GM19372 (cell line): Measurements from ENCODE around the gene ZNF606.
"Not testable (repeated sequence)": the region's sequence is repeated elsewhere in the genome, so short reads cannot be mapped to it uniquely, and the experiment has no call there.

ENCODE experiments used
- ATAC-seq: cut with Tn5 transposase; IDR thresholded peaks from one replicate; pipeline ENCODE4 v1.9.1; 2021; ENCODE audit warnings: mild to moderate bottlenecking, low read depth, moderate library complexity; ENCODE audit not compliant: unreplicated experiment

Gene ZNF606

DNA sequence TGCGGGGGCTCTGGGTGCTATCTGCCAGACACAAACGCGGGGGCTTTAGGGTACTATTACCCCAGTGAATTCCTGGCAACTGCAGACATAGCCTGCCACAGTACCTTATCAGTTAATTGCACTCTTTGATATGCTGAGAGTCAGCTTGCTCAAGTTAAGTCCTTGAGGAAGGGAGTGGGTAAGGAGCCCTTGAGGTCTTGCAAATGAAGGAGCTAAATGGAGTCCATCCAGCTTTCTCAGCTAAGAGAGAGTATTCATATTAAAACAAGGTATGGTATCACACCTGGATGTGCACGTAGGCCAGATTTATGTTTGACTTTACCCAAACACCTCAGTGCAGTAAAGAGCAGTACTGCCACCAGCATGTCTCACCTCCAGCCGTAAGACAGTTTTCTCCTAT, 11.5 kb upstream of the ZNF606 start:
- no peak for ATAC-seq

DNA sequence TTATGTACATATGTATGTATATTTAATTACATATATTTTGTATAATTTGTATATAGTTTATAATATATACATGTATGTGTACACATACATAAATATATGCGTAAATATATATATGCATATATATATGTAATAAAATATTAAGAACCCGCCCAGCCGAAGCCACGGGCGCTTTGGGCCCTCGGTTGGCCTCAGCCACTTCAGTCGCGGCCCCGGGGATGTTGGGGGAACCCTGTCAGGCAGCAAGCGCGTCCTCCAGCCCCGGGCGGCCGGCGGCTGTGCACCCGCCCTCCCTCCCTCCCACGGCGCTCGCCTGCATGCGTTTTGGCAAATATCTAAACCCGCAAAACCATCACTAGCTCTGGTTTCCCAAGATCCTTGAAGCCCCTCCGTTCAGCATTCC, 7.9 kb upstream of the ZNF606 start:
- ATAC-seq, result no peak

DNA sequence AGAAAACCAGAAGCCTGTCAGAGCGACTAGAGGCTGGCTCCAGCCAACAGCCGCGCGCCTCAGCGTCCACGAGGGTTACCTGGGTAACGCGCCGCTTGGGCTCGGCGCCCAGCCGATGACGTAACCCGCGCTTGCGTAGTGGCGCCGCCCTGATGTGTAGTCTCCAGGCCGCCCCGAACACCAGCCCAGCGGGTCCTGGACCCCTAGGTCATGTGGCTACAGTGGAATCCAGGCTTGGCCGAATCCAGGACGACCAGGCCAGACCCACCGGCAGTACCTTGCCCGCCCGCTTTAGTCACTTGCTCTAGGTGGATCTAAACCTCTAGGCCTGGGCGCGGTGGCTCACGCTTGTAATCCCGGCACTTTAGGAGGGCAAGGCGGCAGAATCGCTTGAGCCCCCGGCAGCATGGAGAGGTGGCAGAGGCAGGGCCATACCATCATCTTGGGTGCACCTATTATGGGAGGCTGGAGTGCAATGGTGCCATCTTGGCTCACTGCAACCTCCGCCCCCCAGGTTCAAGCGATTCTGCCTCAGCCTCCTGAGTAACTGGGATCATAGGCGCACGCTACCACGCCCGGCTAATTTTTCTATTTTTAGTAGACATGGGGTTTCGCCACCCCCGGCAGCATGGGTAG, 7.2 kb upstream of the ZNF606 start:
- peak; percentile 54 for ATAC-seq

DNA sequence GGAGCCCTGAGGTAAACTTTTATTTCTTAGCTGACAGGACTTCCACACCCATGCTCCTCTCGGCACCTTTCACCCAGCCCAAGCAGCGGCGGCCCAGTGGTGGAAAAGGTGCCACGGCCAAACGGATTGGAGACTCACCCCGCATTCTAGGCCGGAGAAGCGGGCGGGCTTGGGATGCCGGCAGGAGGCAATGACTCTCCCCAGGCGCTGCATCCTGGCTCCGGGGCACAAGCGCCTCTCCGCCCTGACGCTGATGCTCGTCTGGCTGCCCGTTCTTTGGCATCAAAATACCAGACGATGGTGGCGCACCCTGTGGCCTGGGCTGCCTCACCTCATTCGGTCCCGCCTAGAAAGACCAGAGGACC, 6.7 kb upstream of the ZNF606 start:
- ATAC-seq, result no peak

DNA sequence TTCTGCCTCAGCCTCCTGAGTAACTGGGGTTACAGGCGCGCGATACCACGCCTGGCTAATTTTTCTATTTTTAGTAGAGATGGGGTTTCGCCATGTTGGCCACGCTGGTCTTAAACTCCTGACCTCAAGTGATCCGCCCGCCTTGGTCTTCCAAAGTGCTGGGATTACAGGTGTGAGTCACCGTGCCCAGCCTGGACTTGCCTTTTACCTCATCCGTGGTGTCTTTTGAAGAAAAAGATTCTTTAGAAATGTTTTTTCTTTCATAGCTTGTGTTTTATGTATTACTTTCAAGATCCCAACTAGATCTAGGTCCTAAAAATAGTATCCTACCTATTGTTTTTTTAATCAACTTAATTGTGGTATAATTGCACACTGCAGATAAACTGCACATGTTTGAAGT, 6.3 kb upstream of the ZNF606 start:
- not testable (repeated sequence) for ATAC-seq

DNA sequence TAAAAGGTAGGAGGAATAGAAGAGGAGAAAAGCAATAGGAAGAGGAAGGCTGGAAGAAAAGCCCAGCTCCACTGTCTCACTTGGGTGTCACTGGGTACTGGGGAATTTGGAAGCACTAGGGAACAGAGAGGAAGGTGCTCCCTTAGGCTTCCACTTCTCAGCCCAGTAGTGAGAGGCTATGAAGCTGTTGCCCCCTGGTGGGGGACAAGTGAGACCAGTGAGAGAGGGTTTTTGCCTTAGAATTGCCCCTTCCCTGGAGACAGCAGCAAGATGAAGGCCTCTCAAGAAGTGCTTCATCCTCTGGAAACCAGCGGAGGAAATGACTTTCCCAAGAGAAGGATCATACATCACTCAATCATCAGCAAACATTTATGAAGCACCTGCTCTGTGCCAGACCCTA, 4.7 kb upstream of the ZNF606 start:
- ATAC-seq, result no peak

DNA sequence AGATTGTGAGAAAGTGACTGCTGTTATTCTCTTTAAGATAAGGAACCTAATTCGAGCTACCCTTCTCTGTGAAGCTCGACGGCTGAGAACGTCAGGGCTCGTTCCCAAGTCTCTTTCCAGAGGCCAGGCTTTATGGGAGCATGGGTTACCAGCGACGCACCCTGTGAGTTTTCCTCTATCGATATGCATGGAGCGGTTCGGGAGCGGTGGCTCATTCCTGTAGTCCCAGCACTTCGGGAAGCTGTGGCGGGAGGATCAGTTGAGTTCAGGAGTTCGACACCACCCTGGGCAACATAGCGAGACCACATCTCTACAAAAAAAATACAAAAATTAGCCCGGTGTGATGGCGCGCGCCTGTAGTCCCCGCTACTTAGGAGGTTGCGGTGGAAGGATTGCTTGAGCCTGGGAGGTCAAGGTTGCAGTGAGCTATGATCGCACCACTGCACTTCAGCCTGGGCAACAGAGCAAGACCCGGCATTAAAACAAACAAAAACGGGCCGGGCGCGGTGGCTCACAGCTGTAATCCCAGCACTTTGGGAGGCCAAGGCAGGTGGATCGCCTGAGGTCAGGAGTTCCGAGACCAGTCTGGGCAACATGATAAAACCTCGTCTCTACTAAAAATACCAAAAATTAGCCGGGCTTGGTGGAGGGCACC, 681 bp upstream of the ZNF606 start:
- ATAC-seq, result no peak

DNA sequence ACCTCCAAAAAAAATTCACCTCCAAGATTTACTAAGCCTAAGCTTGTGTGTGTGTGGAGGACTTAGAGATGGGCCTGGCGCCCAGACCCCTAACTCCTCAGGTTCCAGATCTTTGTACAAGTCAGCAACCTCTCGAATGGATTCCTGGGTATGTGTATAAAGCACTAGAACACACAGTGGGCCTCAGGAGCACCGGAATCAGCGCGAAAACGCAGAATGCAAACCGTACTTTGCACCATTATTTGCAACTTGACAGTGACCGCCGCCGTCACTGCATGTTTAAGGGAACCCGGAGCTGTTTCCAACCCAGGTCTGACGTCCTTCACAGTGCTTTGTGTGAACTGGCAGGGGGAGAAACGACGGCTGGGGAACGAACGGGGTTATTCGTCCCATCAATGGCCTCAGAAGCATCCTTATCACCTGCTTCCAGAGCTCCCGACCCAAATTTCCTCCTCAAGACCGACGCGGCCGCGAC, 688 bp downstream of the ZNF606 start:
- ATAC-seq, result no peak

DNA sequence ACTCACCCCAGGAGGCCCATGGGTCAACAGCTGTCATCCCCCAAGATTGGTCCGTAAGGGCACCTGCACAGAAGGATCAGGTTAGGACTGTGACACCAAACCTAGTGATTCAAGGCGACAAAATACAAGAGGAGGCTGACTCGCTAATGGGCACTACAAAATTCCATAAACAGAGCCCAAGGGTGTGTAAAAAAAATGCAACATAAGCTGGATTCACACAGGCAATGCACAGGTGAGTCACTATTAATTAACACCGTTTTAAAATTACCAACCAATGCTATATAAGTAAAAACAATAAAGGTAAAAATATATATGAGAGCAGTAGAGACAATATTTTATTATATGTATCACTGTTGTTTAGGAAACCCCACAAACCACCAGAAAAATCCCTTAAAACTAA, 1.9 kb downstream of the ZNF606 start:
- no peak for ATAC-seq

DNA sequence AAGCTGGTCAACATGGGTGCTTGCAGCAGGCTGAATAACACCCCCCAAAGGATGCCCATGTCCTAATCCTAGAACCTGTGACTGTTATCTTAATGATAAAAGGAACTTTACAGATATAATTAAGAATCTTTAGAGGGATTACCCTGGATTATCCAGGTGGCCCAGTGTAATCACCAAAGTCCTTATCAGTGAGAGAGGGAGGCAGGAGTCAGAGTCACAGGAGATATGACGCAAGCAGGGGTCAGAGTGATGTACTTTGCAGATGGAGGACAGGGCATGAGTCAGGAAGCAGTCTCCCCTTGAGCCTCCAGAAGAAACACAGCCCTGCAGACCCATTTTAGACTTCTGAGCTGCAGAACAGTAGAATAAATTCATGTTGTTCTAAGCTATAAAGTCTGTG, 9.8 kb downstream of the ZNF606 start:
- ATAC-seq, result no peak

DNA sequence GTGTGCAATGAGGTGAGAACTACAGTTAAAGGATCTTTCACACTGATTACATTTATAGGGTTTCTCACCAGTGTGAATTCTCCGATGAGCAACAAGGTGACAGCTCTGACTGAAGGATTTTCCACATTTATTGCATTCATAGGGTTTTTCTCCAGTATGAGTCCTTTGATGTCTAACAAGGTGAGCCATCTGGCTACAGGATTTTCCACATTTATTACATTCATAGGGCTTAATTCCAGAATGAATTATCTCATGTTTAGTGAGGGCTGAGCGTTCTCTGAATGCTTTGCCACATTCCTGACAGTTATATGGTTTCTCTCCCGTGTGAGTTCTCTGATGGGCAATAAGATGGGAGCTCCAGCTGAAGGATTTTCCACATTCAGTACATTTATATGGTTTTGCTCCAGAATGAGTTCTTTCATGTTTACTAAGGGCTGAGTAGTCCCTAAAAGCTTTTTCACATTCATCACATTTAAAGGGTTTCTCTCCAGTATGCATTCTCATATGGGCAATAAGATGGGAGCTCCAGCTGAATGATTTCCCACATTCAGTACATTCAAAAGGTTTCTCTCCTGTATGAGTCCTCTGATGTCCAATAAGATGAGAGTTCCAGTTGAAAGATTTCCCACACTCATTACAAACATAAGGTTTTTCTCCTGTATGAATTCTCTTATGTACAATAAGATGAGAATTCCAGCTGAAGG, 23.9 kb downstream of the ZNF606 start:
- ATAC-seq, result no peak

DNA sequence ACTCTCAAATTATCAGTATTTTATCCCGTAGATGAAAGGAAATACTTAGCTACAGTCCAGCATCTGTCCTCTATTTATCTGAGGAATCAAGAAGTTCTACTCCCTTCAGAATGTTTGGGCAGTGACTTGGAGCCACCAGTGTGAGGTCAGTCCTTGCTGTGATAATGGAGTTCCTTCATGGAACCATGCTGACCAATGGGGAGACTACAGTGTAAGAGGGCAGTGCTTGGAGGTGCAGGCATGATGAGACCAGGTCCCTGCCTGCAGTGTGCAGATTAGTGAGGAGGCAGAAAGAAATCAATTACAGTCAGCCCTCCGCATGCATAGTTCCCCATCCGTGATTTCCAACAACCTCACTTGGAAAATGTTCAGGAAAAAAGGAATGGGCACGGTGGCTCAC, 28.2 kb downstream of the ZNF606 start, which contains the start of gene C19orf18:
Gene C19orf18, minus strand, starts transcription at position 101 of the 400 bp plus-strand sequence. CDS start 102 bp downstream, outside the sequence.
- ATAC-seq, result no peak

DNA sequence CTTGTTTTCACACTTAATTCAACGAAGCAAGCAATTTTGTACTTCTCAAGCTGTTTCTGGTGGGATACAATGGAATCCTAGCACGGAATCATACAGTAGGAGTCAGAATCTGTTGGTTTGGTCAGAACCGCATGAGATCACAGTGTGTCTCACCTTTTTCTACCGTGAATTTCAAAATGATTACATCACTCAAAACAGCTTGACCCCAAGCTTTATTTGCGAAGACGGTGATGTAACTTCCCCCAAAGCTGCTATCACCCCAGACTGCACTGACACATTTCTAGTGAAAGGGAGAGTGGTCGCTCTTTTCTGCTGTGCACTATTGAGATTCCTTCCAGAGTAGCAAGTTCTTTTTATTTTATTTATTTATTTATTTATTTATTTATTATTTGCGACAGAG, 37.9 kb downstream of the ZNF606 start:
- ATAC-seq, result no peak

DNA sequence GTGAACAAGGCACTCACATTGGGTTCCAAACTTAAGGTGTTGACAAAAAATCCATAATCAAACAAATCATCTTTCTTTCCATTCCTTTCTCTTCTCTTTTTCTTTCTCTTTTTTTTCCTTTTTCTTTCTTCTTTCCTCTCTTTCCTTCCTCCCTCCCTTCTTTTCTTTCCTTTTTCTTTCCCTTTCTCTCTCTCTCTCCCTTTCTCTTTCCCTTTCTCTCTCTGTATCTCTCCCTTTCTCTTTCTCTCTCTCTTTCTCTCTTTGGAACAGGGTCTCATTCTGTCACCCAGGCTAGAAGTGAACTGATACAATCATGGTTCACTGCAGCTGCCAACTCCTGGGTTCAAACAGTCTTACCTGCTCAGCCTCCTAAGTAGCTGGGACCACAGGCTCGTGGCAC, 40.8 kb downstream of the ZNF606 start:
- ATAC-seq, result no peak

DNA sequence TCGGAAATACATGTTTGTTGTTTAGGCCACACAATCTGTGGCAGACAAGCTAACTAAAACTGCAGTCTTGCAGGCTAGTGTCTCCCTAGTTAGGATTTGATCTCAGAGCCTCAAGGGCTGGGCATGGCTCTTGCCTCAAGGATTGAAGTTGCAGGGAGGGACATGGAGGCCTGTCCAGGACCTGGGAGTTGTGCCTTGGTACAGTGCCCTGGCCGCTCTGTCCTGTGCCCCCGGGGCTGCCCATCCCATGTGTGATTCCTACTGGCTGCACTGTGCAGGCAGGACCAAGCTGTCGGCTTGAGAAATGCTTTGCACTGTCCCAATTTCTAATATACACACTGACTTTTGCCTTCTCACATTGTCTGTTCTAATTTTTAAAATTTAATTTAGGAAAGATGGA, 47.6 kb downstream of the ZNF606 start:
- no peak for ATAC-seq

DNA sequence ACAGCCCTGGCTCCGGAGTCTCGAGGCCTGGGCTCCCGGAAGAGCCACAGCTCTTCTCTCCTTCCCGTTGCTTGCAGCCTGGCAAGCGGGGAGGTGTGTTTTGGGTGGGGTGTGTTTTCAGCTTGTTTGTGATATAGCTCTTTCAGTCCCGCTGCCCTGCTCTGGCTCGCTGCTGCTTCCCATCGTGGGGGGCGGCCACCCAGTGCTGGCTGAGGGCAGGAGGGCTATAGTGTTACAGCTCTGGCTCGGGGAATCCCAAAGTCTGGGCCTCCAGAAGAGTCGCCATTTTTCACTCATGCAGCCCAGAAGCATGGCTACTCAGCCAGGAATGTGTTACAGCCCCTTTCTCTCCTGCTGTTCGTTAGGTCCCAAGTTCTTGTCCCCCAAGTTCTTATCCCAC, 52.9 kb downstream of the ZNF606 start:
- ATAC-seq, result no peak

DNA sequence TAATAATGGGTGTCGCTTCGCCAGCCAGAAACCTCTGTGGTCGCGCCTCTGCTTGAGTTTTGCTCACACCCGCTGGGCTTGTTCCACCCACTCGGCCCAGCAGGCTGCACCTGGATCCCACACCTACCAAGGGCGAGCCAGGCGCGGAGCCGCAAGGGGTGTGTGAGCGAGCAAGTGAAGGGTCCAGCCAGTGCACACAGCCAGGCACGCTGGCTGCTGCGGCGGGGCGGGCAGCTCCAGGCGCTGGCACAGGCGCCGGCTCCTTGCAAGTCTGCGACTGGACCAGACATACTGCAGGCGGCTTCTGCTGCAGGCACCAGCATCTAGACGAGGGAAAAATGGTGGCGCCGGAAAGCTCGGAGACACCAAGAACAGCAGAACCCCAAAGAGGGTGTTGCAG, 53.3 kb downstream of the ZNF606 start:
- no peak for ATAC-seq

DNA sequence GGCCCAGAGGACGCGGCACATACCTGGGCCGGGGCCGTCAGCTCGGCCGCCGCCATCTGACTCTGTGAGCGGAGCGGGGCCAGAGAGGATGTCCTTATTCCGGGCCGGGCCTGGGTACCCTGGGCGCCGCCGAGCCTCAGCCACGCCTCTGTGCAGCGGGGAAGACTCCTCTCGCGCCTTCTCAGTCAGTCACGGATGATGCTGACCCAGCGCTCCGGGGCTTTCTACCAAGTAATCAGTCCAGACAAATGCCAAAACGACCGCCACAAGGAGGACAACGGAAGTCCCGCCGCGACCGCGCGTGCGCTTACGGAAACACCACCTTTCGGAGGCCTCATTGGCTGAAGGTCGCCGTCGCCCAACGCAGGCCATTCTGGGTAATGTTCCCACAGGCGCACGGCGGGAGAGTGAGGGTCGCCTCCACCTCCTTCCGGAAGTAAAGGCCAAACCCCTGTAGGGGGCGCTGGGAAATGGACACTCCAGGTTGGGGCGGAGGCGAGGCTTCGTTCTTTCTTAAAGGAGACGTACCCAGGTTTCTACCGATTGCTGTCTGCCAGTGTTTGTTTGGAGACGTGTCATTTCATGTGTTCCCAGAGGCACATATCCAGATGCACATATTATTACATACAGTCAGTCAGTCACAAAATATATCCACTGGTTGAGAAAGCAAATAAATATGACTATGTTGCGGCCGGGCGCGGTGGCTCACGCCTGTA, 55.0 kb downstream of the ZNF606 start, which contains the start of gene ZNF256:
Gene ZNF256, minus strand, starts transcription at position 288 of the 716 bp plus-strand sequence. Its CDS starts 232 bp downstream, at position 56.
- peak; percentile 92 for ATAC-seq

DNA sequence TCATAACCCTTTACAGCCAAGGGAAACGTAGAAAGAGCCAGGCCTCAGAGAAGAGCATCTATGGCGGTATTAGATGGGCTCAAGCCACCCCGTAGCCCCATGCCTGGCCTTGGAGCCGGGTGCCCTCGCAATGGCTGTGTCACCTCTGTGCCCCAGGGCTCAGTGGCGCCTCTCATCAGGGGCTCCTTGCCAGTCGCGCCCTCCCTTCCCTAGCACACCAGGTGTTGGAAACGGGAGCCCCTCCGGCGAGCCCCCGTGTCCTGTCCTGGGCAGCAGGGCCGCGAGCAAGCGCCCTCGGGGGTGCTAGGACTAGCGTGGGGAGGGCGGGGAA, 55.6 kb downstream of the ZNF606 start:
- ATAC-seq, result peak; percentile 10

DNA sequence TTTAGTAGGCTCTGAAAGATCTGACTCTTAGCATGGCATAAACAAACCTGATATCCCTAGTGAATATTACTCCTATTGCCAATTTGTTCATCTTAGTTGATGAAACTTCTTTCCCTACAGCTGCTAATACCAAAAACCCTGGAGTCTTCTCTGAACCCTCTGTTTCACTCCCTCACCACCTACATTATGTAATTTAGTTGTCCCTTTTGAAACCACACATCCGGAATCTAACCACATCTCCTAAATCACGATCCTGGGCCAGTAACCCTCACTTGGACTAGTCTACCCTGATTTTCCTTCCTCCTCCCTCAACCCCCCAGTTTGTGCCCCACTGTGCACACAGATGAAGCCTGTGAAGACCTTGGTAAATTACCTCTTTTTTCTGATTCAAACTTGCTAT, 56.3 kb downstream of the ZNF606 start:
- no peak for ATAC-seq

DNA sequence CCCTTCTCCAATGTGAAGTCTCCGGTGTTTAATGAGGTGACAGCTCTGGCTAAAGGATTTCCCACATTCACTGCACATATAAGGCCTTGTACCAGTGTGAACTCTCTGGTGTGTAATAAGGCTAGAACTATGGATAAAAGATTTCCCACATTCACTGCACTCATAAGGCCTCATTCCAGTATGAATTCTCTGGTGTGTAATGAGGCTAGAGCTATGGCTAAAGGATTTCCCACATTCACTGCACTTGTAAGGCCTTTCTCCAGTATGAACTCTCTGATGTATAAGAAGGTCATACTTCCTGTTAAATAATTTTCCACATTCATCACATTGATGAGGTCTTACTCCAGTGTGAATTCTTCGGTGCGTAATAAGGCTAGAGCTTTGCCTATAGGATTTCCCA, 61.0 kb downstream of the ZNF606 start:
- no peak for ATAC-seq
